Testis (tissue), 3 donors: ENCODE data around the gene SLC30A5. TPM values are rescaled to one million over a fixed set of nuclear protein-coding genes. Genes with fewer than 3 reads are reported as not detected.

Experiments used
- DNase-seq: peaks from one replicate; pipeline ENCODE4 v3.0.0-alpha.2; 2019
- H3K27ac ChIP-seq, 2 donors: fragments of 200-600 bp; sonication (generic); one replicate each; pipeline ENCODE4 v1.5.1; 2019
- H3K27me3 ChIP-seq: fragments of 200-600 bp; sonication (generic); one replicate; pipeline ENCODE4 v1.5.1; 2019
- H3K36me3 ChIP-seq: fragments of 200-600 bp; sonication (generic); one replicate; pipeline ENCODE4 v1.5.1; 2017; ENCODE audit warnings: low read depth; ENCODE audit errors: missing control alignments
- H3K4me1 ChIP-seq: fragments of 200-600 bp; sonication (generic); one replicate; pipeline ENCODE4 v1.5.1; 2019
- H3K4me3 ChIP-seq, 2 donors: fragments of 200-600 bp; sonication (generic); one replicate each; pipeline ENCODE4 v1.5.1; 2017 to 2019
- H3K9me3 ChIP-seq: fragments of 200-600 bp; sonication (generic); one replicate; pipeline ENCODE4 v1.5.1; 2017
- POLR2A ChIP-seq: fragments of 450-650 bp; IDR thresholded peaks from one replicate; pipeline ENCODE4 v1.6.1; 2017; ENCODE audit warnings: antibody characterized with exemption, mild to moderate bottlenecking, moderate library complexity
- WGBS, 2 donors: methylation state at CpG; one replicate each; pipeline ENCODE4 v1.1.5; 2018; 5-methylcytosine and 5-hydroxymethylcytosine counted together
- intact Hi-C: fragments of 100-400 bp; cut with DNase I; formaldehyde crosslinking; loops from one replicate; pipeline ENCODE4 v1.15.1; 2023; ENCODE audit warnings: low total_unique reads
- polyA plus RNA-seq: library from polyadenylated mRNA; stranded (reverse); fragments of 350-450 nt; fragmentation: Illumina TruSeq; extraction: RNeasy Lipid Tissue Mini Kit (QIAGEN cat#74804); gene quantifications from one replicate; pipeline ENCODE4 v1.2.3, GENCODE V29; 2014; ENCODE audit warnings: low read depth, low replicate concordance; ENCODE audit not compliant: insufficient read depth
- total RNA-seq, 2 donors: library from RNA; depleted of rRNA; stranded (reverse); fragments of >200 nt; gene quantifications; one replicate each; pipeline ENCODE4 v1.2.3, GENCODE V29; 2016
- TF ChIP-seq, protein P1 (sequence below), 3 experiments: fragments of 450-650 bp in 2 of 3; fragments of 200-600 bp in 1 of 3; sonication (generic) in 1 of 3; IDR thresholded peaks; one replicate each; pipeline ENCODE4 v1.5.1; 2016 to 2019; ENCODE audit warnings: antibody characterized with exemption in 3 of 3, mild to moderate bottlenecking in 2 of 3, moderate library complexity in 1 of 3

The SLC30A5 gene
- total and polyA plus RNA-seq, 3 donors from 2014 or later: 33.7 to 68.0 (median 65.0) TPM

GRCh38 chr5:69049151-69049550 lies 44.7 kb upstream of the SLC30A5 start:
- Histone ChIP-seq H3K4me3 (no peak overlapping the region), H3K4me1 (no peaks in the 10 kb centered on the region), H3K36me3 (no peaks in the 10 kb centered on the region), H3K27ac (no peak overlapping the region), H3K27me3 (no peaks in the 10 kb centered on the region), H3K9me3 (no peaks in the 10 kb centered on the region)
- intact Hi-C loops: no loop called here
- TF ChIP-seq, protein P1, sequence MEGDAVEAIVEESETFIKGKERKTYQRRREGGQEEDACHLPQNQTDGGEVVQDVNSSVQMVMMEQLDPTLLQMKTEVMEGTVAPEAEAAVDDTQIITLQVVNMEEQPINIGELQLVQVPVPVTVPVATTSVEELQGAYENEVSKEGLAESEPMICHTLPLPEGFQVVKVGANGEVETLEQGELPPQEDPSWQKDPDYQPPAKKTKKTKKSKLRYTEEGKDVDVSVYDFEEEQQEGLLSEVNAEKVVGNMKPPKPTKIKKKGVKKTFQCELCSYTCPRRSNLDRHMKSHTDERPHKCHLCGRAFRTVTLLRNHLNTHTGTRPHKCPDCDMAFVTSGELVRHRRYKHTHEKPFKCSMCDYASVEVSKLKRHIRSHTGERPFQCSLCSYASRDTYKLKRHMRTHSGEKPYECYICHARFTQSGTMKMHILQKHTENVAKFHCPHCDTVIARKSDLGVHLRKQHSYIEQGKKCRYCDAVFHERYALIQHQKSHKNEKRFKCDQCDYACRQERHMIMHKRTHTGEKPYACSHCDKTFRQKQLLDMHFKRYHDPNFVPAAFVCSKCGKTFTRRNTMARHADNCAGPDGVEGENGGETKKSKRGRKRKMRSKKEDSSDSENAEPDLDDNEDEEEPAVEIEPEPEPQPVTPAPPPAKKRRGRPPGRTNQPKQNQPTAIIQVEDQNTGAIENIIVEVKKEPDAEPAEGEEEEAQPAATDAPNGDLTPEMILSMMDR (IDR thresholded peaks at IDR 0.05): no peak
- no peak for TF ChIP-seq POLR2A
- DNase-seq: no peak
- 64 to 81% methylated on average over 1 of the region's 1 CpG for WGBS, 2 donors

DNA sequence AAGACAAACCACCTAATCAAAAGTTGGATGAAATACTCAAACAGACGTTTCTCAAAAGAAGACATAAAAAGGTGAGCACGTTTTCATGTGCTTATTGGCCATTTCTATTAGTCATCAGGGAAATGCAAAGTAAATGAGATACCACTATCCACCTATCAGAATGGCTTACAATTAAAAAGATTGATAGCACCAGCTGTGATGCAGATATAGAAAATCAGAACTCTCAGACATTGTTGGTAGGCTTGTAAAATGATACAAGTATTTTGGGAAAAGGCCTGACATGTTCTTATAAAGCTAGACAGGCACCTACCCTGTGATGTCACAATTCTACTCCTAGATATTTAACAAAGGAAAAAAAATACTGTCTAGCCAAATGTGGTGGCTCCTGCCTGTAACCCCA lies 44.0 kb upstream of the SLC30A5 start:
- WGBS, 2 donors: 40 to 46% methylated on average over 2 of the region's 2 CpGs
- H3K36me3 ChIP-seq: no peaks in the 10 kb centered on the region
- intact Hi-C loops: no loop called here
- H3K27ac ChIP-seq: no peak overlapping the region
- DNase-seq: no peak
- no peak overlapping the region for H3K4me3 ChIP-seq
- no peaks in the 10 kb centered on the region for H3K9me3 ChIP-seq
- H3K27me3 ChIP-seq: no peaks in the 10 kb centered on the region
- no peak for TF ChIP-seq POLR2A
- TF ChIP-seq, protein P1 (IDR thresholded peaks at IDR 0.05): no peak
- H3K4me1 ChIP-seq: no peaks in the 10 kb centered on the region

DNA sequence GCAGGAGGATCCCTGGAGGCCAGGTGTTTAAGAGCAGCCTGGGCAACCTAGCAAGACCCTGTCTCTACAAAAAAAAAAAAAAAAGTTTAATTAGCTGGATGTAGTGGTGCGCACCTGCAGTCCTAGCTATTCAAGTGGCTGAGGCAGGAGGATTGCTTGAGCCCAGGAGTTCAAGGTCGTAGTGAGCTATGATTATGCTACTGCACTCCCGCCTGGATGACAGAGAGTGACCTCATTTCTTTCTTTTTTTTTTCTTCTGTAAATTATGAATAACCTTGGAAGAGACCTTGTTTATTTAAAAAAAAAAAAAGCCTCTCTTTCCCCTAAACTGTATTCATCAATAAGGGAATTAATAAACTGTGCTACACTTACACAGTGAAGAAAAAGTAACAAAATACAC lies 43.6 kb upstream of the SLC30A5 start:
- no peaks in the 10 kb centered on the region for H3K4me1 ChIP-seq
- no peaks in the 10 kb centered on the region for H3K36me3 ChIP-seq
- H3K27me3 ChIP-seq: no peaks in the 10 kb centered on the region
- peak; percentile 33 for DNase-seq
- H3K9me3 ChIP-seq: no peaks in the 10 kb centered on the region
- intact Hi-C loops: no loop called here
- H3K27ac ChIP-seq: no peak overlapping the region
- H3K4me3 ChIP-seq: no peak overlapping the region
- no peak for TF ChIP-seq POLR2A
- TF ChIP-seq, protein P1 (IDR thresholded peaks at IDR 0.05): no peak
- 51 to 60% methylated on average over 3 of the region's 3 CpGs for WGBS, 2 donors

GRCh38 chr5:69052181-69052580 lies 41.6 kb upstream of the SLC30A5 start:
- no peaks in the 10 kb centered on the region for H3K4me1 ChIP-seq
- no peak overlapping the region for H3K27ac ChIP-seq
- TF ChIP-seq, protein P1 (IDR thresholded peaks at IDR 0.05): no peak
- TF ChIP-seq POLR2A: no peak
- no peak for DNase-seq
- no peaks in the 10 kb centered on the region for H3K36me3 ChIP-seq
- H3K9me3 ChIP-seq: no peaks in the 10 kb centered on the region
- intact Hi-C loops: no loop called here
- no peaks in the 10 kb centered on the region for H3K27me3 ChIP-seq
- H3K4me3 ChIP-seq: no peak overlapping the region
- 84 to 95% methylated on average over 6 of the region's 6 CpGs for WGBS, 2 donors

- 82 to 87% methylated on average over 8 to 31 of the region's 32 CpGs for WGBS, 2 donors
- intact Hi-C loops: no loop called here
These were observed 18.9 kb upstream of the SLC30A5 start for GRCh38 chr5:69074664-69075521.

More at GRCh38 chr5:69074664-69075521, 18.9 kb upstream of the SLC30A5 start:
- Histone ChIP-seq H3K4me3 (no peak overlapping the region), H3K36me3 (no peaks in the 10 kb centered on the region), H3K27me3 (no peaks in the 10 kb centered on the region), H3K9me3 (no peaks in the 10 kb centered on the region), H3K27ac (no peak overlapping the region), H3K4me1 (no peaks in the 10 kb centered on the region)
- TF ChIP-seq POLR2A: no peak
- TF ChIP-seq, protein P1 (IDR thresholded peaks at IDR 0.05): no peak
- no peak for DNase-seq
